ENCODE measurements around the gene AQP12B.

Gene AQP12B

DNA sequence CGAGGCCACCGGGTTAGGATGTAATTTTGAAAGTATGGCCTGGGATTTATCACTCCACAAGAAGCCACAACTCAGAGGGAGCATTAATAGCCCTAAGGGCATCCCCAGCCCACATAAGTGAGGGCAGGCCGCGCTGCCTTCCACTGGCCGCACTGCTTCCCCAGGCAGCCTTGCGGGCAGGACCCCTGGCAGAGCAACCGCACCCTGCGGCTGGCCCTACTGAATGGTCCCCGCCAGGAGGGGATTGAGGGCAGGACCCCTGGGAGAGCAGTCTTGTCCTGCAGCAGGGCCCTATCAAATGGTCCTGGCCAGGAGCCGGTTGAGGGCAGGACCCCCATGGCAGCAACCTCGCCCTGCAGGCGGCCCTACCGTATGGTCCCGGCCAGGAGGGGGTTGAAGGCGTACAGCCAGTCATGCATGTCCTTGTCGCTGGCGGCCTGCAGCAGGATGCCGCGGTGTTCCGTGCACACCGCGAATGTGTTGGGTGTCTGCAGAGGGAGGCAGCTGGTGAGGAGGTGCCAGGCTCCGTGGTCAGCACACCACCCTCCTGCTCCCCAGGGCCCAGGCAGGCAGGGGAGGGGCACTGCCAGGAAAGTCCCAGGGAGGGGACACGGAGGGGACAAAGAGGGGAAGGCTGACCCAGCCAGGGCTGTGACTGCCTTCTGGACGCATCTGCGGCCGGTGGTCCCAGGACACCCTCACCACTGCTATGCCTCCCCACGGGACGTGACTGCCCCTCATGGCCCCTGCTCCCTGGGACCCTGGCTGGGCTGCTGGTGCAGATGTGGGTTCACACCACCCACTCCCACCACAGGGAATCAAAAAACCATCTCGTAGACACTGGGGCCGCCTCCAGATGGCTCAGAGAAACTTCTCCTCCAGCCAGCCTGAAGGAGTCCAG lies 35.2 kb upstream of the AQP12B start:
- no peak for DNase-seq (ENCODE audit: low spot score)

DNA sequence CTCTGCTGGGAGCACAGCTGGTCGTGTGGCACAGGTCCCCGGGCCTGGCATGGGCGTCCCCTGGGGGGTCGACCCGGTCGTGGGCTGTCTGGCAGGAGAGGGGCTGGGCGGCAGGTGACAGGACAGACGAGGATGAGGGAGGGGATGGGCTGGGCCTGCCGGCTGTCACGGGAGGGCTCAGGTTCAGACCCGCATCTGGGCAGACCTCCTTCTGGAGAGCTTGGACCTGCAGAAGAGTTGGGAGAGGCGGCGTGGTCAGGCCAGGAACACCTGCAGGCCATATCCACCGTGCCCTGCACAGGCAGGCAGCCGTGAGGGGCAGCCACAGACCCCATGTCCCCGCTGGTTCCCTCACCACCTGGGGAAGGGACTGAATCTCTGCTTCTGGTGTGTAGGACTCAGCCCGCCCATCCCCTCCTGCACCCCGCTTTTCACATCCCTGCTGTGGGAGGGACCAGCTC lies 34.5 kb upstream of the AQP12B start:
- no peak for DNase-seq (ENCODE audit: low spot score)

DNA sequence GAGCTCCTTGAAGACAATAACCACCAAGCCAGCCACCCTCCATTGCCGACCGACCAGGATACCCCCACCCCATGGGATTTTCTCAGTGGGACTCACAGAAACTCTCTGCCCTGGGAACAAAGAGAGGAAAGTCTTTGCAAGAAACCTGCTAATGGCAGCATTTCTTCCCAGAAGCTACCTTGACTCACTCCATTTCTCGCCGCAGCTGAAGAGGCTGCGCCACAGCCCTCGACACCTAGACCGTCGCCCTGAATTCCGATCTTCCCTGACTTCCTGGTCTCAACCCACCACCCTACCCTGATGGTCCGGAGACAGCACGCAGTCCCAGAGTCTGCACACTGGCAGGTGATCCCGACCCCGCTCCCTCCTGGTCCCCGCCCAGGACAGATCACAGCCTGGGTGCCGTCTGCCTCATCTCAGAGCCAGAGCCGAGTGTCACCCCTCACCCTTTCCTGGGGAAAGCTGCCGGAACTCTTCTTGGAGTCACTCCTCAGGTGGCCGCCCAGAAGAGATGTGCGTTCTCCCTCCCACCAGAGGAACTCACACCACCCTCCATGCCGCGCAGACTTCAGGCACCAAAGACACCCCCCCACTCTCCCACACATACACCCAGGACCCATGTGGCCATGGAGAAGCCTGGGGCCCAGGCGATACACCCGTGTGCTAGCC lies 33.6 kb upstream of the AQP12B start:
- DNase-seq (ENCODE audit: low spot score): no peak

DNA sequence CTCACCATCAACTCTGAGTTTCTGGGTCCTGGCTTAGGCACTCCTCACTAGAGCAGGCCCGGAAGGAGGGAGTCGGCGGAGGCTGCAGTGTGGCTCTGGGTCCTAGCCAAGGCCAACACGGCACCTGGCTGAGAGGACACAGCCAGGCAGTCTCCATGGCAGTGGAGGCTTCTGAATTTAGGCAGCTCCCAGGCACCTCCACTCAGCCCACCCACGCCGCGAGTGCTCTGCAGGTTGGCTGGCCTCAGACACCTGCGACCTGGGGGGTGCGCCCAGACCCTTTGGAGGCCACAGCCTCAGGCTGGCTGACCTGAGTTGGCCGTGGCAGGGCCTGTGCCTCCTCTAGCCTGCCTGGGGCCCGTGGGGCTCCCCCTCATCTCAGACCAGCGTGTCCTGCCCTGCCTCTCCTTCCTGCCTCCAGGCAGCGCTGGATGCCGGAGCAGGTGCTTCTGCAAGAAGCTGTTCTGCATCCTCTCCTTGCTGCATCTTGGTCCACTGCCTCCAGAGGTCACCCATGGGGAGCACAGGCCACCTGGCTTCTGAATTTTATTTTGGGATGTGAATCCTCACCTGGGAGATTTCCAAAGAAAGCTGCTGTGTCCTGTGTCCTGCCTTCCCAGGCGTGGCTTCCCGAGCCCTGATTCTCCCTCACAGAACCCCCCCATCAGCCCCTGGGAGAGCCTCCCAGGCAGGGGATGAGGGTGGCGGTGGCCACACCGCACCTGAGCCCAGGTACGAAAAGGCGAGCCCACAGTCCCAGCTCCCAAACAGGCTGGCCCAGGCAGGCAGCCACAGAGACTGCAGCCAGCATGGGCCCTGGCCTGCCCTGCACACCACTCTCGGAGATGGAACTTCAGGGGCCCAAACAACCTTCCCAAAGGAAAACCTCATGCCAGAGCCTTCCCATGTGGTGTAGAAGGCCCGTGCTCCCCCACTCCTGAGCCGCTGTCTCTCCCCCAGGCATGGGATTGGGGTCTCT lies 32.4 kb upstream of the AQP12B start:
- no peak for DNase-seq (ENCODE audit: low spot score)

DNA sequence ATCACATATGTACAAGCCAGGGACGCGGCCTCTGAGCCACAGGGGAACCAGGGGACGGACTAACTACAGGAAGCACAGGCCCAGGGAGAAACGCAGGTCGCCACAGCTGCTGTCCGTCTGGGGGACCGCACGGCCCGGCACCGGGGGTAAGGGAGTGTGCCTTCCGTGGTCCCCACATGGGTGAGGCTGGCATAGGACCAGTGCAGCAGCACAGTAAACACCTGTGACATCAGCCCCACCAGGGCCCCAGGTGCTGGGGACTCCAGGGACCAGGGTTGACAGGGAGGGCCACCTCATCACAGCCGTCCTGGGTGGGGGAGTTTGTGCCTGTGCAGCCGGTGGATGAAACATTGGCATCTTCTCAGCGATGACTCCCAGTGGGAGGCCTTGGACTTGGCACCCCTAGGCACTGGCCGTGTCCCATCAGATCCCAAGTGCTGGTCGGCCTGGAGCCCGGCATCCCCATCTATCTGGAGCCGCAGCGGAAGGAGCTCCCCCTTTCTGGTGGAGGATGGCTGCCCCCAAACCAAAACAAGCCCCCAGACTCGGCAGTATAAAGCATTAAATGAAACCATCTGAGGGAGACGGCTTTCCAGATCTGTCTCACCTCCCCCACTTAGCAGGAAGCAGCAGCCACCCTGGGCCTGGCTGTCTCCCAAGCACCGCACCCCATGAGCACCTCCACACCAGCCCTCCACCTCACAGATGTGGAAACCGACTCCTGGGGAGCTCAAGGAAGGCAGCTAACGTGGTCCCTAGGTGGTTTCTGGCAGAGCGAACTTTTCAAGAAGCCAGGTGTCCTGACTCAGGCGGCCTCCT lies 31.5 kb upstream of the AQP12B start:
- DNase-seq (ENCODE audit: low spot score): no peak

DNA sequence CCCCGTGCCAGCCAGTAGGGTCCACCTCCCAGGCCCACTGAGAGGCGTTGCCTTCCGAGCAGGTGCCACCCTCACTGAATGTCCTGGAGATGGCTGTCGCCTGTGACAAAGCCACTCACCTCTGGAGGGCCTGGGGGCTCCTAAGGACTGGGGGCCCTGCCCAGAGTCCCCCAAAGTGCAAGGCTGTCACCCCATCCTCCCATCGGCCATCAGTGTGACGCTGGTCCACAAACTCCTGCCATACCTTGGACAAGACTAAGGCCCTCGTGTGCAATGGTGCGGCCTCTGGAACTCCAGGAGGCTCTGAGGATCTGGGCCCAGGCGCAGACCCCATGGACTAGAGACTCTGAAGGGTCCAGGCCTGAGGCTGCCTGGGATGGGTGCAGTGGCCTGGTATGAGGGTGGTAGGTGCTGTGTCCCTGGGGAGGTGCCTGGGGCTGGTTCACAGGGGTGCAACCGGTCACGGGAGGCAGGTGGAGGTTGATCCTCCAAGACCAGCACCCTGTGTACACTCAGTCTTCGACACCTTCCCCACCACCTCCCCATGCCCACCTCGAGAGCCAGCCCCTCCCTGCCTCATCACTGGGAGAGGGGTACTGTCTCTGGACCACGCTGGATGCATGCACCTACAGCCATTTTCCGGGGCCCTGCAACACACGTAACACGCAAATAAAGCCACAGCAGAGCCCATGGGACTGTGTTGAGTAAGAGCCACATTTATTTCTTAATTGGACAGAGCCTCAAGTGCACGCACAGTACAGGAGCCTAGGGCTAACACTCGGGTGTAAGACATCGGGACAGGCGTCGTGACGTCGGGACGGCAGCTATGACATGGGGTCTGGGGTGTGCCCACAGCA lies 30.6 kb upstream of the AQP12B start:
- DNase-seq (ENCODE audit: low spot score): no peak

DNA sequence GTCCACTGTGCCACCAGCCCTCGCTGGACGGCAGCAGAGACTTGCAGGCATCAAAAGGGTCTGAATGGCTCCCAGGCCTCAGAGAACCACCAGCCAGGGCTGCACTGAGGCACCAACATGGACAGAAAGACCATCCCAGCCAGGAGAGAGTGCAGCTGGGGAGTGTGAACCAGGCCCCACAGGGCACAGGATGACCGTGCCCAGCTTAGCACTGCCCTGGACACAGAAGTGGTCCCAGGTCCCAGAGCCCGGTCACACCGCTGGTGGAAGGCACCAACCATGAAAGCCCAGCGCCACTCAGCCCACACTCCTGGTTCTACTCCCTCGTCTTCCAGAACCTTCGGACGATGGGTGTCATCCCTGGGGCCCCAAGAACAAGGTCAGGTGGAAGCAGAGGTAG lies 29.4 kb upstream of the AQP12B start:
- no peak for DNase-seq (ENCODE audit: low spot score)

DNA sequence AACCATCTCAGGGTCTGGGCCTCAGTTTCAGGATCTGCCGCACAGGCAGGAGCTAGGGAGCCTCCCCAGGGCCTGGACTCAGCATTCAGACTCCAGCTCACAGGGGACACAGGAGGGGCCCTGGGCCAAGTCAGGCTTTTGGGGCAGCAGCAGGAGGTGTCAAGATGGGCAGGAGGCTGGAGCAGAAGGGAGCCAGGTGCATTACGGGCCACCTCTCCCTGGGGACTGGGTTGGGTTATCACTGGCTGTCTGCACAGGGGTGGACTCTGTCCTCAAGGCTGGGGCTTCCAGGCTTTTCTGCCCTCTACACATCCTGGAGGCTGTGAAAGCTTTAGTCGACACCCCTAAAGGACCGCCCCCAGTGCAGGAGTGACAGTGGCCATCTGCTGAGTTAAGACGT lies 29.0 kb upstream of the AQP12B start:
- DNase-seq (ENCODE audit: low spot score): no peak

DNA sequence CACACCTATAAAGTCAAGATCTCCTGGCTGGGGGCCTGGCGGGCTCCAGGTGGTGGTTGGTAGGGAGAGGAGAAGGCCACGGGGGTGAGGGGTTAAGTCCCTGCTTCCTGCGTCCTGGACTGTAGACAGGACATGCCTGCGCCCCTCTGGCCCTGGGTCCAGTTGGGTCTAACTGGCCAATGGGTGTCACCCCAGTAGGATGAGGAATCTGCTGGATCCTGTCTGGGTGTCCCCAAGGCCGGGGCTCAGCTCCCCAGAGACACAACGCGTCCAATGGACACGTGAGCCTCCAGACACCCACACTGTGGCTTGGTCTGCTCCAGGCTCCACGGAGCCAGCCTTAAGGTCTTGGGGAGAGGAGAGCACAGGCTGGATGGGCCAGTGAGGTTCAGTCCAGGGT lies 28.6 kb upstream of the AQP12B start:
- no peak for DNase-seq (ENCODE audit: low spot score)

DNA sequence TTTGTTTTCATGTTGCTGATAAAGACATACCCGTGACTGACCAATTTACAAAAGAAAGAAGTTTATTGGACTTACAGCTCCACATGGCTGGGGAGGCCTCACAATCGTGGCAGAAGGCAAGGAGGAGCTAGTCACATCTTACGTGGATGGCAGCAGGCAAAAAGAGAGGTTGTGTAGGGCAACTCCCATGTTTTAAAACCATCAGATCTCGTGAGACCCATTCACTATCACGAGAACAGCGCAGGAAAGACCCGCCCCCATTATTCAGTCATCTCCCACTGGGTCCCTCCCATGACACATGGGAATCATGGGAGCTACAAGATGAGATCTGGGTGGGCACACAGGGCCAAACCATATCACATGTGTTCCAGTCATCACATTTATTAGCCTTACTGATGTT lies 25.8 kb upstream of the AQP12B start:
- no peak for DNase-seq (ENCODE audit: low spot score)

DNA sequence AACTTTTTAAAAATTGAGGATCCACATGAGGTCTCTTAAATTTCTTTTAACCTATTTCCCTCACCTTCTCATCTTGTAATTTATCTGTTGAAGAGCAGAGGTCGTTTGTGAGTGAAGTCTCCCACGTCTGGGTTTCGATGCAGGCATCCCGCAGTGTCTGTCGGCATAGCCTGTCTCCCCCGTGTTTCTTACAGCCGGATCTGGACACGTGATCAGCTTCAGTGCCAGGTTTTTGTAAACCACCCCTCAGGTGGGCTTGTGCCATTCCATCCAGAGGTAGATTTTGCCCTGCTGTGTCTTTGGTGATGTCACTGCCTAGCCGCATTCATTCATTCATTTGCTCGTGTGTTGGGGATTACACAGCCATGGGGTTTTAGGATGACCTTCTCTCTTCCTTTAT lies 25.1 kb upstream of the AQP12B start:
- no peak for DNase-seq (ENCODE audit: low spot score)

DNA sequence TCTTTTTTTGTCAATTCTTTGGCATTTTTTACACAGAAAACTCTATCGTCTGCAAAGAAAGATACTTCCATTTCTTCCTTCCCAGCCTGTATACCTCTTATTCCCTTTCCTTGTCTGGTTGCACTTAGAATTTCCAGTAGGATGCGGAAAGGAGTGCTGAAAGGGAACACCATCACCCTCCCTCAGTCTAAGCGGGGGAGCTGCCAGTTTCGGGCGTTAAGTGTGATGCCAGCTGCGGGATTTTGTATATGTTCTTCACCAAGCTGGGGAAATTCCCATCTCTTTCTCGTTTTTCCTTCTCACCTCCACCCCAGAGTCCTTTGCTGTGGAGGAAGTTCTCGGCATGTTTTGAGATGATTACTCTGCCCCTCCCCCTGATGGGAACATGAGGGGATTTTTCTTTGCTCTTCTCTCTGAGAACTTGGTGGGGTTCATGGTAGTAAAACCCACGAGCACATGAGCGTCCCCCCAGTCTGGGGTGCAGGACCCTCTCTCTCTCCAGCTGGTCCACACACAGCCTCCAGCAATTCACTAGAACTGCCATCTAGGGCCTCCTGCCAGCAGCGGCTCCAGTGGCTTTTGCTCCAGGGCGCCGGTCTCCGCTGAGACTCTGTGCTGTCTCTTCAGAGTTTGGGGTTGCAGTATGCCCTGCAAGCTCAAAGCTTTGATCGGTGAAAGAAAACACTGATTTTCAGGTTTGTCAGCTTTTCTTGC lies 24.5 kb upstream of the AQP12B start:
- no peak for DNase-seq (ENCODE audit: low spot score)

DNA sequence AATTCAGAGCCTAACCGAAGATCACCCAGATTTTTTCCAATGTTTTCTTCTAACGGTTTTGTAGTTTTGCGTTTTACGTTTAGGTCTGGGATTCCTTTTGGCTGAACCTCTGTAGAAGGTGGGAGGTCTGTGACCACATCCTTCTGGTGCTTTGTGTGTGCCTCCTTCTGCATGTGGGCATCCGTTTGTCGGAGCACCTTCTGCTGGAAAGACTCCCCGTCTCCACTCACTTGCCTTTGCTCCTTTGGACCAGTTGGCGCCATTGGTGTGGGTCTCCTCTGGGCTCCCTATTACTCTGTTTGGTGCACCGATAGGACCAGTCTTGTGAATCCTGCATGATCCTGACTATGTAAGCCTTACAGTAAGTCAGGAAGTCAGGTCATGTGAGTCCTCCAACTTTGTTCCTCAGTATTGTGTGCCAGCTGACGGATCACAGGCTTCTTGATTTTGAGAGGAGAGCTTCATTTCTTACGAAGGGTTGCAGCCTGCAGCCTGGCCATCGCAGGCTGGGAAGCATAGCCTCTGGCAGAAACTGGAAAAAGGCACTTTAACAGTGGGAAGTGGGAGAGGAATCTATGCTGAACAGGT lies 22.6 kb upstream of the AQP12B start:
- DNase-seq (ENCODE audit: low spot score): no peak

DNA sequence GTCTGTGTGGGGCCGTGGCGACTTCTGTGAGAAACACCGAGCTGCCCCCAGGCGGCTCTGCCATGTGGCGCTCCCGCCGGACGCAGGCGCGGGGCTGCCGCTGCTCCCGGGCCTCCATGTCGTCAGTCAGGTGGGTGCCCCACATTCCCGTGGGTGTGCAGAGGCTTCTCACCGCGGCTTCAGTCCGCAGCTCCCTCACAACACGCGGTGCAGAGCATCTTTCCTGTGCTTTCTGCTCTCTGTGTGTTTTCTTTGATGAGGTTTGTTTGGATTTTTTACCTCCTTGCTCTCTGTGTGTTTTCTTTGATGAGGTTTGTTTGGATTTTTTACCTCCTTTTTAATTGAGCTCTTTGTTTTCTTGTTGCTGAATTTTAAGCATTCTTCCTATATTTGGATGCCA lies 22.0 kb upstream of the AQP12B start:
- DNase-seq (ENCODE audit: low spot score): no peak

DNA sequence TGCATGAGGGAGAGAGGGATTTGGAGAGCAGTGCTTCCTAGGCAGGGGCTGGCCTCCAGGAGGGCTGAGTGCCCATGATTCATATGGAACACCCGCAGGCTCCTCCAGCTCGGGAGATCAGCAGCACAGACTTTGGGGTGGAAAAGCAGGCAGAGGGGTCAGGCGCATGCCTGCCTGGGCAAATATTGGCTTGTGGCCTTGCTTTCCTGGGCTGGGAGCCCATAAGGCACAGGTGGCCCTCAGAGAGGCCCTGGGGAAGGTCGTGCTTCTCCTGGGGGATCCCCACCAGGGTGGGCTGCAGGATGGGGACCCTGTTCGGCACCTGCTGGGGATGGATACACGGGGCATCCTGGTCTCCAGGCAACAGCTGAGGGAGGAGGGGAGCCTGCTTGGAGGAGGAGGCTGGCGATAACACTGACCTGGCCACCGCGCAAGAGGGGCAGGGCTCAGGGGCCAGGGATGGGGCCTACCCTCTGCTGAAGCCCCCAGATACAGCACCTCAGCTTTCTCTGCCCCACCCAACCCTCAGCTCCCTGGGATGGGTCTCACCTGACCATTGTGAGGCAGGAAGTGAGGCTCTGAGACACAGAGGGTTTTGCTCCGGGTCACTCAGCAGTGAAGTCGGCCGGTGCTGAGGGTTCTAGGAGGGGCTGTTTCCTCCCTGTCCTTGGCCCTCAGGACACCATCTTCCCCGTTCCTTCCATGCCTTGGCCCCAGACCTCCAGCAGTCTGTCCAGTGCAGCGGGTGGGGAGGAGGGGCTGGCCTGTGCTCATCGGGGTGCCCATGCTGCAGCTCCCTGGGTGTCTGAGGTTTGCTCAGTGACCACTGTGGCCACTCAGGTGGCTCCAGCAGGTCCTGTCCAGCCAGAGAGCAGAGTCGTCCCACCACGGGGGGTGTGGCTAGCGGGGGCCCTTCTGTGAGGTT lies 21.0 kb upstream of the AQP12B start:
- no peak for DNase-seq (ENCODE audit: low spot score)

DNA sequence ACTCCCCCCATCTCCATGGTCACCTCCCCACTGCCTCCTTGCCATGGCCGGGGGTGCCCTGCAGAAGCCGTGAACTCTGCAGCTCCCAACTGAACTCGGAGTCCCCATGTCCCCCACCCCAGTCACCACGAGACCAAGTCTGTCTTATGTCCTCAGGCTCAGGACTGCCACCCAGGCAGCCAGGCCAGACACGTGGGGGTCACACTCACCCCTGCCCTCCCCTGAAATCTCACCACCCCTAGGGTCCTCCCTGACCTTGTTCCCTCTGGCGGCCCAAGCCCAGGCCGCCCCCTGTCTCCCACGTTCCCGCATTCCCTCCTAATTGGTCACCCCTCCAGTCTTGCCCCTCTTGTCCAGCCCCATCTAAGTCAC lies 19.9 kb upstream of the AQP12B start:
- DNase-seq (ENCODE audit: low spot score): no peak

DNA sequence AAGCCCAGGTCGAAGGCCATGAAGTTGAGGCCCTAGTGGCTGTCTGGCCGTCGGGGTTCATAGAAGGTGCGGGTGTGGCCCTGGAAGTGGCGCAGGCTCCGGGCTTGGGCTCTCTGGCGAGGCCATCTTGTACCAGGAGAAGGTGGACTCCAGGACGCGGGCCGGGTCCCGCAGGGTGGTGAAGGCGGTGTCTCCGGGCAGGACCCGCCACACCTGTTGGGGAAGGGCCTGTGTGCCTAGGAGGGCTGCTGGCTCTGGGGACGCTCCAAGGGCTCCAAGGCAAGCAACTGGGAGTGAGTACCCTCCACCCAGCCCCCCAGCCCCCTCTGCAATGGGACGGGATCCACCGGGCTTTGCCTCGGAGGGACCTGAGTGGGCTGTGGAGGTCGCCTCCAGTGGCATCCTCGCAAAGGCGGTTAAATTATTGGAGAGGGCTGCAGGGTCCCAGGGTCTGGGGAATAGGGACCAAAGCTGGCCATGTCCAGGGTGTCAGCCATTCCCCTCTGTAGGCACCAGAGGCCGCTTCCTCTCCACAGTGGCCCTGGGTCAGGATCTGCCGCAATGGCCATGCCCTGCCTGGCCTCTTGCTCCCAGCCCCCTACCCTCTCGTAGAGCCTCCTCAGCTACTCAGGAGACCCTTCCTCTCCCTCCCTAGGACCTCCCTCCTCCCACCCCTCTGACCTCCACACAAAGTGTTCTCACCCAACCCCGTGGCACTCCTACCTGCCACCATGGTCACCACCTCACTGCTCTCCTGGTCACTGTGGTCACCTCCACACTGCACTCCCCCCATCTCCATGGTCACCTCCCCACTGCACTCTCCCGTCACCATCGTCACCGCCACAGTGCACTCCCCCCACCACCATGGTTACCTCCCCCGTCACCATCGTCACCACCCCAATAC lies 19.3 kb upstream of the AQP12B start:
- DNase-seq (ENCODE audit: low spot score): no peak

All from activated CD4-positive, alpha-beta T cell treated with anti-CD3 and anti-CD28 coated beads, Interleukin-2, Interleukin-4, amounts not matched to agents 100 ng/mL and 50 ng/mL, durations not matched to agents 16 hours and 8 hours (primary cell).